ENCODE results near the gene SEC11C. TPM values are rescaled to one million over a fixed set of nuclear protein-coding genes. Genes with fewer than 3 reads are reported as not detected.

SEC11C gene
- total and polyA plus RNA-seq, 9 of the 15 experiments (the other 6 are each of a cell fraction or from before 2014, with no cell fraction given), result 22.0 to 71.3 (median 36.5) TPM

DNA sequence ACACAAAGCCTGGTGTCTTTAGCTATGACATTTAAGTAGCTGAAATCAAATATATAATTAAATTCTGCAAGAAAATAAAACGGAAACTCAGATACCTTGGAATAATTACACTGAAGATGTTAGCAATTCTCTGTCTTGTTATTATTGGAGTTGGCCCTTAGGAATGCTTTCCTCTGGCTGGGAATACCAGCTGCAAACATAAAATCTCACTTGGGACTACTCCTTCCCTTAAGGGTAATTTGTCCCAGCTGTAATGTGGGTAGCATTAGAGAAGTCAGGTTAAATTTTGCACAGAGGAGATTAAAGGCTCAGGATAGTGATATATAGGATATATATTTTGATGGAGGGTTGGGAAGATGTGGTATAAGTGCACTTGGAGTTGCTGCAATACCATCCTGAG lies 43.0 kb downstream of the SEC11C start:
- Histone ChIP-seq H3K4me2 (ENCODE audit: insufficient read depth, low read length) (no peak overlapping the region), H3K9me3 (replicated peaks; ENCODE audit: control insufficient read depth, insufficient read depth, low read depth, low read length) (no peaks in the 10 kb centered on the region), H2AFZ (ENCODE audit: low read depth, low read length) (no peak overlapping the region), H3K4me3 (no peak overlapping the region), H3K9me1 (ENCODE audit: control insufficient read depth, insufficient read depth, low read length) (no peaks in the 10 kb centered on the region), H3K9ac (ENCODE audit: insufficient read depth in 1 of 2, low read depth in 2 of 2, low read length in 2 of 2) (no peak overlapping the region), H3K27me3 (ENCODE audit: control insufficient read depth in 2 of 2, insufficient read depth in 2 of 2, low read length in 2 of 2) (no peaks in the 10 kb centered on the region; a peak in 1 of 5 replicates), H3K36me3 (ENCODE audit: control insufficient read depth, insufficient read depth, low read length) (no peaks in the 10 kb centered on the region), H3K79me2 (ENCODE audit: control insufficient read depth, insufficient read depth, low read length) (no peaks in the 10 kb centered on the region), H3K27ac (ENCODE audit: extremely low read depth, low read depth, low read length) (no peak overlapping the region), H4K20me1 (replicated peaks; ENCODE audit: control insufficient read depth, insufficient read depth, low read length) (no peaks in the 10 kb centered on the region), H3K4me1 (replicated peaks in 1 of 2; ENCODE audit: control insufficient read depth in 2 of 2, insufficient read depth in 2 of 2, low read length in 2 of 2) (no peaks in the 10 kb centered on the region)
- no peak for DNase-seq (ENCODE audit: extremely low read depth in 1 of 4, low spot score in 3 of 4)
- ChIA-PET POLR2A (no interaction called here), CTCF (ENCODE audit: low intra/inter-chr PET ratio) (no interaction called here)
- 0% methylated on average over 1 of the region's 1 CpG for WGBS (ENCODE audit: insufficient coverage, low coverage, missing lambda C conversion rate)
- intact Hi-C loops (cut with micrococcal nuclease) (no loop called here), in situ Hi-C loops (cut with MboI) (no loop called here)
- ATAC-seq, result no peak
- FAIRE-seq, result no peak
- no TSS peak for BruUV-seq (replicated peaks)
- TF ChIP-seq ARID4B (CRISPR knock-in tag; IDR thresholded peaks at IDR 0.05) (no peak), ZNF57 (CRISPR knock-in tag; IDR thresholded peaks at IDR 0.05) (no peak), SMAD1 (IDR thresholded peaks at IDR 0.05; ENCODE audit: low read depth, low read length, partially characterized antibody) (no peak), RBM15 (IDR thresholded peaks at IDR 0.05; ENCODE audit: insufficient read depth, low read length) (no peak), ZNF584 (CRISPR knock-in tag; IDR thresholded peaks at IDR 0.05; ENCODE audit: low read depth) (no peak), U2AF1 (optimal IDR thresholded peaks at IDR 0.05; ENCODE audit: low read depth, low read length) (no peak), IRF1 (CRISPR knock-in tag; IDR thresholded peaks at IDR 0.05; ENCODE audit: borderline replicate concordance) (no peak), PPARD (CRISPR knock-in tag; IDR thresholded peaks at IDR 0.05) (no peak), SREBF2 (CRISPR knock-in tag; IDR thresholded peaks at IDR 0.05) (no peak)
- TF ChIP-seq, protein P1, sequence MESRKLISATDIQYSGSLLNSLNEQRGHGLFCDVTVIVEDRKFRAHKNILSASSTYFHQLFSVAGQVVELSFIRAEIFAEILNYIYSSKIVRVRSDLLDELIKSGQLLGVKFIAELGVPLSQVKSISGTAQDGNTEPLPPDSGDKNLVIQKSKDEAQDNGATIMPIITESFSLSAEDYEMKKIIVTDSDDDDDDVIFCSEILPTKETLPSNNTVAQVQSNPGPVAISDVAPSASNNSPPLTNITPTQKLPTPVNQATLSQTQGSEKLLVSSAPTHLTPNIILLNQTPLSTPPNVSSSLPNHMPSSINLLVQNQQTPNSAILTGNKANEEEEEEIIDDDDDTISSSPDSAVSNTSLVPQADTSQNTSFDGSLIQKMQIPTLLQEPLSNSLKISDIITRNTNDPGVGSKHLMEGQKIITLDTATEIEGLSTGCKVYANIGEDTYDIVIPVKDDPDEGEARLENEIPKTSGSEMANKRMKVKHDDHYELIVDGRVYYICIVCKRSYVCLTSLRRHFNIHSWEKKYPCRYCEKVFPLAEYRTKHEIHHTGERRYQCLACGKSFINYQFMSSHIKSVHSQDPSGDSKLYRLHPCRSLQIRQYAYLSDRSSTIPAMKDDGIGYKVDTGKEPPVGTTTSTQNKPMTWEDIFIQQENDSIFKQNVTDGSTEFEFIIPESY (CRISPR knock-in tag; IDR thresholded peaks at IDR 0.05), result no peak
